GM12878 (cell line): Measurements from ENCODE around the gene PPM1K. TPM values are rescaled to one million over a fixed set of nuclear protein-coding genes. Genes with fewer than 3 reads are reported as not detected.

Experiments used
- ATAC-seq: fragments of 200-7000 bp; cut with Tn5 transposase; 3 replicates; pipeline ENCODE4 v1.9.1; 2020; ENCODE audit warnings: mild to moderate bottlenecking, moderate library complexity
- BruUV-seq: library from RNA; stranded (reverse); fragments of 400-500 nt; replicated peaks from 2 replicates; lab custom pipeline; 2021; lab: Mats Ljungman, UMichigan
- CTCF ChIA-PET: fragments of 300-600 bp; sonication (Branson Sonifier 250); formaldehyde crosslinking; extraction: SDS; loops from one replicate; lab custom pipeline; 2021; ENCODE audit warnings: inconsistent platforms; lab: Yijun Ruan, JAX
- POLR2A ChIA-PET: fragments of 350-600 bp; formaldehyde crosslinking; extraction: SDS; loops from one replicate; lab custom pipeline; 2021; ENCODE audit warnings: inconsistent platforms; lab: Charles Lee
- RAD21 ChIA-PET: fragments of 300-600 bp; sonication (Branson Sonifier 250); formaldehyde crosslinking; loops from one replicate; lab custom pipeline; 2023; ENCODE audit warnings: antibody characterized with exemption; ENCODE audit not compliant: unreplicated experiment; lab: Charles Lee
- SMC1A ChIA-PET: fragments of 300-600 bp; sonication (Branson Sonifier 250); formaldehyde crosslinking; loops from one replicate; lab custom pipeline; 2023; ENCODE audit not compliant: unreplicated experiment, uncharacterized antibody; lab: Charles Lee
- DNase-seq: peaks from one replicate; pipeline ENCODE4 v3.0.0-alpha.2; 2011; ENCODE audit warnings: low read depth, low spot score
- FAIRE-seq: peaks from 3 replicates; lab custom pipeline; 2011; peaks lifted over from hg19 to GRCh38; lab: Jason Lieb, UNC
- H2AFZ ChIP-seq: 2 replicates; pipeline ENCODE4 v1.6.0; 2011; ENCODE audit warnings: low read depth, low read length, control low read depth; ENCODE audit not compliant: control insufficient read depth
- H3K27ac ChIP-seq: 2 replicates; pipeline ENCODE4 v1.5.1; 2011; ENCODE audit warnings: control low read depth; ENCODE audit not compliant: control insufficient read depth, insufficient read depth
- H3K27me3 ChIP-seq, 2 experiments: replicated peaks in 1 of 2; 2 replicates each; pipeline versions ENCODE4 v1.6.0 to v1.6.1; 2011; ENCODE audit warnings: low read length in 1 of 2; ENCODE audit not compliant: control insufficient read depth in 2 of 2, insufficient read depth in 2 of 2
- H3K36me3 ChIP-seq, 2 experiments: 2 replicates each; pipeline ENCODE4 v1.5.1; 2011; ENCODE audit warnings: low read length in 1 of 2; ENCODE audit not compliant: control insufficient read depth in 2 of 2, insufficient read depth in 2 of 2
- H3K4me1 ChIP-seq: 2 replicates; pipeline ENCODE4 v1.6.1; 2011; ENCODE audit warnings: mild to moderate bottlenecking, low read length, moderate library complexity, mixed read lengths; ENCODE audit not compliant: control insufficient read depth, insufficient read depth
- H3K4me2 ChIP-seq: 2 replicates; pipeline ENCODE4 v1.6.0; 2011; ENCODE audit warnings: control low read depth; ENCODE audit not compliant: control insufficient read depth, insufficient read depth
- H3K4me3 ChIP-seq: fragments of 200-600 bp; sonication (generic); 2 replicates; pipeline ENCODE4 v1.5.1; 2016
- H3K79me2 ChIP-seq: 2 replicates; pipeline ENCODE4 v1.6.0; 2011; ENCODE audit warnings: low read length; ENCODE audit not compliant: control insufficient read depth, insufficient read depth
- H3K9ac ChIP-seq: 2 replicates; pipeline ENCODE4 v1.8.0; 2011; ENCODE audit warnings: low read length, control low read depth, mixed read lengths; ENCODE audit not compliant: control insufficient read depth, insufficient read depth
- H3K9me3 ChIP-seq: replicated peaks from 3 replicates; pipeline ENCODE4 v1.5.1; 2011; ENCODE audit warnings: mild to moderate bottlenecking, low read length; ENCODE audit not compliant: control insufficient read depth, insufficient read depth
- H4K20me1 ChIP-seq: 2 replicates; pipeline ENCODE4 v1.6.0; 2011; ENCODE audit not compliant: control insufficient read depth, insufficient read depth
- BCLAF1 ChIP-seq: fragments of 450-650 bp; IDR thresholded peaks from 2 replicates; pipeline ENCODE4 v1.6.1; 2017; ENCODE audit warnings: antibody characterized with exemption, mild to moderate bottlenecking, moderate library complexity
- BMI1 ChIP-seq: fragments of 450-650 bp; IDR thresholded peaks from 2 replicates; pipeline ENCODE4 v1.6.1; 2016; ENCODE audit warnings: mild to moderate bottlenecking, moderate library complexity, borderline replicate concordance
- CHD2 ChIP-seq: IDR thresholded peaks from 2 replicates; pipeline ENCODE4 v1.6.1; 2011; ENCODE audit warnings: low read depth, low read length, improper control_type of control experiment, borderline replicate concordance
- EP300 ChIP-seq, 2 experiments: fragments of 150-350 bp in 1 of 2; IDR thresholded peaks; 2 replicates each; pipeline ENCODE4 v1.6.1; 2011 to 2012; ENCODE audit warnings: low read depth in 2 of 2, low read length in 2 of 2, borderline replicate concordance in 1 of 2, improper control_type of control experiment in 1 of 2, inconsistent platforms in 1 of 2; ENCODE audit not compliant: control insufficient read depth in 1 of 2
- GABPA ChIP-seq: IDR thresholded peaks from 2 replicates; pipeline ENCODE4 v1.6.1; 2014; ENCODE audit warnings: antibody characterized with exemption, low read depth, mild to moderate bottlenecking, inconsistent platforms
- IKZF1 ChIP-seq: fragments of 450-650 bp; conservative IDR thresholded peaks from 2 replicates; pipeline ENCODE4 v1.6.1; 2017; ENCODE audit warnings: antibody characterized with exemption, mild to moderate bottlenecking
- MEF2A ChIP-seq: IDR thresholded peaks from 2 replicates; pipeline ENCODE4 v1.6.1; 2011; ENCODE audit warnings: low read depth, mild to moderate bottlenecking, low read length, moderate library complexity; ENCODE audit not compliant: insufficient read depth
- MXI1 ChIP-seq: fragments of 150-350 bp; IDR thresholded peaks from 2 replicates; pipeline ENCODE4 v1.6.1; 2011; ENCODE audit warnings: low read depth, mild to moderate bottlenecking, inconsistent platforms, low read length, improper control_type of control experiment
- NR2C2 ChIP-seq: IDR thresholded peaks from 2 replicates; pipeline ENCODE4 v1.6.1; 2011; ENCODE audit warnings: borderline replicate concordance, low read depth; ENCODE audit not compliant: control insufficient read depth, insufficient read length
- PAX8 ChIP-seq: fragments of 450-650 bp; IDR thresholded peaks from 2 replicates; pipeline ENCODE4 v1.6.1; 2017; ENCODE audit warnings: mild to moderate bottlenecking, moderate library complexity
- SMC3 ChIP-seq: IDR thresholded peaks from 2 replicates; pipeline ENCODE4 v1.6.1; 2011; ENCODE audit warnings: low read length, improper control_type of control experiment, borderline replicate concordance
- SP1 ChIP-seq: IDR thresholded peaks from one replicate; pipeline ENCODE4 v1.6.1; 2011; ENCODE audit warnings: low read depth, low read length
- TAF1 ChIP-seq: IDR thresholded peaks from 2 replicates; pipeline ENCODE4 v1.6.1; 2011; ENCODE audit warnings: mild to moderate bottlenecking, low read depth, low read length, borderline replicate concordance
- TARDBP ChIP-seq: IDR thresholded peaks from 2 replicates; pipeline ENCODE4 v1.6.1; 2016; ENCODE audit warnings: borderline replicate concordance
- TBL1XR1 ChIP-seq: IDR thresholded peaks from 2 replicates; pipeline ENCODE4 v1.6.1; 2012; ENCODE audit warnings: low read depth, low read length, improper control_type of control experiment
- USF2 ChIP-seq: IDR thresholded peaks from 2 replicates; pipeline ENCODE4 v1.6.1; 2011; ENCODE audit warnings: low read depth, low read length, improper control_type of control experiment, borderline replicate concordance
- WRNIP1 ChIP-seq: IDR thresholded peaks from 2 replicates; pipeline ENCODE4 v1.6.1; 2011; ENCODE audit warnings: low read depth, low read length, improper control_type of control experiment, borderline replicate concordance
- ZBED1 ChIP-seq: IDR thresholded peaks from 2 replicates; pipeline ENCODE4 v1.6.1; 2016; ENCODE audit warnings: borderline replicate concordance
- WGBS: methylation state at CpG from one replicate; pipeline ENCODE4 v1.1.6; 2016; ENCODE audit warnings: low lambda C conversion rate; ENCODE audit not compliant: insufficient replicate concordance, insufficient coverage; ENCODE audit errors: missing lambda C conversion rate; 5-methylcytosine and 5-hydroxymethylcytosine counted together
- in situ Hi-C: fragments of 300-500 bp; cut with MboI; formaldehyde crosslinking; loops from 9 replicates; pipeline ENCODE4 v1.14.3; 2018; ENCODE audit warnings: mixed read lengths
- intact Hi-C: fragments of 100-400 bp; cut with micrococcal nuclease; formaldehyde crosslinking; loops from one replicate; pipeline ENCODE4 v1.14.2; 2022; ENCODE audit not compliant: unreplicated experiment
- polyA plus RNA-seq, 11 experiments: library from polyadenylated mRNA; depleted of rRNA in 4 of 11; unstranded in 6 of 11; stranded (reverse) in 5 of 11; fragments of >200 nt; fragmentation: Nextera tagmentation in 4 of 11; fragmentation: Illumina TruSeq in 1 of 11; extraction: Ambion mirVana in 4 of 11; extraction: Trizol in 1 of 11; gene quantifications; 1 replicate in 1 of 11; 2 replicates in 10 of 11; pipeline versions ENCODE4 v1.2.1 to v1.2.3, GENCODE V29; 2011 to 2016; ENCODE audit warnings: inconsistent platforms in 2 of 11, missing spikeins in 2 of 11, low read depth in 1 of 11
- total RNA-seq, 4 experiments: library from RNA; depleted of rRNA in 3 of 4; stranded (reverse); fragments of >200 nt in 3 of 4; fragmentation: Illumina TruSeq in 1 of 4; extraction: Trizol in 1 of 4; gene quantifications; 2 replicates each; pipeline versions ENCODE4 v1.2.1 to v1.2.3, GENCODE V29; 2013 to 2021
- TF ChIP-seq, protein P1 (sequence below): fragments of 450-650 bp; IDR thresholded peaks from 2 replicates; pipeline ENCODE4 v1.6.1; 2014; ENCODE audit warnings: mild to moderate bottlenecking
- TF ChIP-seq, protein P2 (sequence below): IDR thresholded peaks from 2 replicates; pipeline ENCODE4 v1.6.1; 2012; ENCODE audit warnings: low read depth, low read length, improper control_type of control experiment

Gene PPM1K
- total and polyA plus RNA-seq, 10 of the 15 experiments (the other 5 are each of a cell fraction or from before 2014, with no cell fraction given) = 25.0 to 79.1 (median 36.9) TPM

DNA sequence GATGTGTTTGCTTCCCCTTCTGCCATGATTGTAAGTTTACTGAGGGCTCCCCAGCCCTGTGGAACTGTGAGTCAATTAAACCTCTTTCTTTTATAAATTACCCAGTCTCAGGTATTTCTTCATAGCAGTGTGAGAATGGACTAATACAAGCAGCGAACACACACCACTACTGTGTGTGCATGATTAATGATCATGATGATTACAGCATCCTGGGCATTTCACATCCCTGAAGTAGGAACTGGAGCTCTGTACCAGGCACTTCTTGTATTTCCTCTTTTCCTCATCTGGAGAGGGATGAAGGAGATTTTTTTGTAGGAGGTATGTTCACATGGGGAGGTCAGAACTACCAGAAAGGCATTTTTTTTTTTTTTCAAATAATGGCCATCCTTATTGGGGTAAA is 60.8 kb downstream of the PPM1K start:
- no peak overlapping the region for H3K9ac ChIP-seq
- 65% methylated on average over 1 of the region's 1 CpG for WGBS
- no peak overlapping the region for H3K27ac ChIP-seq
- ChIA-PET RAD21 (interaction anchor here (1.0 to 2.3 kb wide), 2 partner anchors 290 to 292 kb away, joined by 3 to 7 read pairs; no protein-coding TSS in a partner anchor), SMC1A (interaction anchor here (1.0 kb wide), 1 partner anchor 150 kb away, joined by 3 read pairs; no protein-coding TSS in a partner anchor), CTCF (interaction anchor here (1.5 to 1.9 kb wide), 2 partner anchors 11 to 292 kb away, joined by 11 read pairs; no protein-coding TSS in a partner anchor), POLR2A (no interaction called here)
- BruUV-seq = no TSS peak
- H3K27me3 ChIP-seq = no peaks in the 10 kb centered on the region
- TF ChIP-seq PAX8 (no peak), EP300 (IDR thresholded peaks at IDR 0.05; ENCODE audit: borderline replicate concordance in 1 of 2, control insufficient read depth in 1 of 2, low read depth in 2 of 2, low read length in 2 of 2) (no peak), MEF2A (no peak), TAF1 (no peak), TBL1XR1 (no peak), SP1 (no peak), BMI1 (no peak), BCLAF1 (no peak), ZBED1 (no peak), NR2C2 (no peak), WRNIP1 (no peak), TARDBP (no peak), IKZF1 (no peak), MXI1 (no peak), SMC3 (no peak), USF2 (no peak), CHD2 (no peak), GABPA (no peak)
- TF ChIP-seq, protein P1, sequence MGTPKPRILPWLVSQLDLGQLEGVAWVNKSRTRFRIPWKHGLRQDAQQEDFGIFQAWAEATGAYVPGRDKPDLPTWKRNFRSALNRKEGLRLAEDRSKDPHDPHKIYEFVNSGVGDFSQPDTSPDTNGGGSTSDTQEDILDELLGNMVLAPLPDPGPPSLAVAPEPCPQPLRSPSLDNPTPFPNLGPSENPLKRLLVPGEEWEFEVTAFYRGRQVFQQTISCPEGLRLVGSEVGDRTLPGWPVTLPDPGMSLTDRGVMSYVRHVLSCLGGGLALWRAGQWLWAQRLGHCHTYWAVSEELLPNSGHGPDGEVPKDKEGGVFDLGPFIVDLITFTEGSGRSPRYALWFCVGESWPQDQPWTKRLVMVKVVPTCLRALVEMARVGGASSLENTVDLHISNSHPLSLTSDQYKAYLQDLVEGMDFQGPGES = no peak
- TF ChIP-seq, protein P2, sequence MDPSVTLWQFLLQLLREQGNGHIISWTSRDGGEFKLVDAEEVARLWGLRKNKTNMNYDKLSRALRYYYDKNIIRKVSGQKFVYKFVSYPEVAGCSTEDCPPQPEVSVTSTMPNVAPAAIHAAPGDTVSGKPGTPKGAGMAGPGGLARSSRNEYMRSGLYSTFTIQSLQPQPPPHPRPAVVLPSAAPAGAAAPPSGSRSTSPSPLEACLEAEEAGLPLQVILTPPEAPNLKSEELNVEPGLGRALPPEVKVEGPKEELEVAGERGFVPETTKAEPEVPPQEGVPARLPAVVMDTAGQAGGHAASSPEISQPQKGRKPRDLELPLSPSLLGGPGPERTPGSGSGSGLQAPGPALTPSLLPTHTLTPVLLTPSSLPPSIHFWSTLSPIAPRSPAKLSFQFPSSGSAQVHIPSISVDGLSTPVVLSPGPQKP = no peak
- no peaks in the 10 kb centered on the region for H3K36me3 ChIP-seq
- FAIRE-seq (no peak), DNase-seq (no peak), ATAC-seq (no peak)
- no peaks in the 10 kb centered on the region for H4K20me1 ChIP-seq
- in situ Hi-C loops (loop anchor here (25.0 kb wide), 1 partner anchor 536 kb away; no protein-coding TSS in a partner anchor), intact Hi-C loops (no loop called here)
- no peaks in the 10 kb centered on the region for H3K79me2 ChIP-seq
- no peak overlapping the region for H3K4me2 ChIP-seq
- H3K4me3 ChIP-seq = no peak overlapping the region
- H2AFZ ChIP-seq = no peak overlapping the region
- no peaks in the 10 kb centered on the region; the same call in 2 of the 3 replicates for H3K9me3 ChIP-seq
- no peaks in the 10 kb centered on the region for H3K4me1 ChIP-seq
